Thyroid gland (tissue), 4 donors: ENCODE measurements around the gene HK2.

ENCODE experiments used
- POLR2A ChIP-seq, 2 donors: fragments of 450-650 bp; IDR thresholded peaks; one replicate each; pipeline ENCODE4 v1.6.1; 2017; ENCODE audit warnings: antibody characterized with exemption in 2 of 2, mild to moderate bottlenecking in 2 of 2, moderate library complexity in 1 of 2
- TF ChIP-seq, protein P1 (sequence below), 6 experiments: fragments of 200-600 bp in 3 of 6; fragments of 450-650 bp in 3 of 6; sonication (generic) in 3 of 6; IDR thresholded peaks; one replicate each; pipeline ENCODE4 v1.5.1; 2016 to 2019; ENCODE audit warnings: antibody characterized with exemption in 6 of 6, mild to moderate bottlenecking in 2 of 6, inconsistent platforms in 1 of 6, moderate library complexity in 1 of 6

DNA sequence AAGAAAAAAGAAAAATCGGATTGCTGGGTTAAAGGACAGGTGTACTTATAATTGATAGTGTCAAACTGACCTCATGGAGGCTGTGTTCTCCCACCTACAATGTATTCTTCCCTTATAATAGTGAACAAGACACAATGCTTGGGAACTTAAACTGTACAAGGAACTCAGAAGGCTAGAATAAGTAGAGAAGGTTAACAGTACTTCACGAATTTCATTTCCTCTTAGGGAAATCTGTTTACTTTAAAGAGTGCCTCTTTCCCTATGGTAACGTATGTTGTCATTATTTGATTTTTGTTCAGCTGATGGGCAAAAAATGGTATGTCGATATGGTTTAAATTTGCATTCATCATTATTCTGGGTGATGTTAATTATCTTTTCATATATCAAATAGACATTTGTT is 9.2 kb upstream of the HK2 start:
- TF ChIP-seq, protein P1, sequence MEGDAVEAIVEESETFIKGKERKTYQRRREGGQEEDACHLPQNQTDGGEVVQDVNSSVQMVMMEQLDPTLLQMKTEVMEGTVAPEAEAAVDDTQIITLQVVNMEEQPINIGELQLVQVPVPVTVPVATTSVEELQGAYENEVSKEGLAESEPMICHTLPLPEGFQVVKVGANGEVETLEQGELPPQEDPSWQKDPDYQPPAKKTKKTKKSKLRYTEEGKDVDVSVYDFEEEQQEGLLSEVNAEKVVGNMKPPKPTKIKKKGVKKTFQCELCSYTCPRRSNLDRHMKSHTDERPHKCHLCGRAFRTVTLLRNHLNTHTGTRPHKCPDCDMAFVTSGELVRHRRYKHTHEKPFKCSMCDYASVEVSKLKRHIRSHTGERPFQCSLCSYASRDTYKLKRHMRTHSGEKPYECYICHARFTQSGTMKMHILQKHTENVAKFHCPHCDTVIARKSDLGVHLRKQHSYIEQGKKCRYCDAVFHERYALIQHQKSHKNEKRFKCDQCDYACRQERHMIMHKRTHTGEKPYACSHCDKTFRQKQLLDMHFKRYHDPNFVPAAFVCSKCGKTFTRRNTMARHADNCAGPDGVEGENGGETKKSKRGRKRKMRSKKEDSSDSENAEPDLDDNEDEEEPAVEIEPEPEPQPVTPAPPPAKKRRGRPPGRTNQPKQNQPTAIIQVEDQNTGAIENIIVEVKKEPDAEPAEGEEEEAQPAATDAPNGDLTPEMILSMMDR (IDR thresholded peaks at IDR 0.05) = no peak
- TF ChIP-seq POLR2A (IDR thresholded peaks at IDR 0.05) = no peak
